HG03103 (cell line): ENCODE measurements around the gene ELOVL7.
"Not testable (repeated sequence)": the region's sequence is repeated elsewhere in the genome, so short reads cannot be mapped to it uniquely, and the experiment has no call there.

ENCODE experiments used
- ATAC-seq: cut with Tn5 transposase; IDR thresholded peaks from one replicate; pipeline ENCODE4 v1.9.1; 2021; ENCODE audit warnings: low read depth; ENCODE audit not compliant: unreplicated experiment

The ELOVL7 gene

DNA sequence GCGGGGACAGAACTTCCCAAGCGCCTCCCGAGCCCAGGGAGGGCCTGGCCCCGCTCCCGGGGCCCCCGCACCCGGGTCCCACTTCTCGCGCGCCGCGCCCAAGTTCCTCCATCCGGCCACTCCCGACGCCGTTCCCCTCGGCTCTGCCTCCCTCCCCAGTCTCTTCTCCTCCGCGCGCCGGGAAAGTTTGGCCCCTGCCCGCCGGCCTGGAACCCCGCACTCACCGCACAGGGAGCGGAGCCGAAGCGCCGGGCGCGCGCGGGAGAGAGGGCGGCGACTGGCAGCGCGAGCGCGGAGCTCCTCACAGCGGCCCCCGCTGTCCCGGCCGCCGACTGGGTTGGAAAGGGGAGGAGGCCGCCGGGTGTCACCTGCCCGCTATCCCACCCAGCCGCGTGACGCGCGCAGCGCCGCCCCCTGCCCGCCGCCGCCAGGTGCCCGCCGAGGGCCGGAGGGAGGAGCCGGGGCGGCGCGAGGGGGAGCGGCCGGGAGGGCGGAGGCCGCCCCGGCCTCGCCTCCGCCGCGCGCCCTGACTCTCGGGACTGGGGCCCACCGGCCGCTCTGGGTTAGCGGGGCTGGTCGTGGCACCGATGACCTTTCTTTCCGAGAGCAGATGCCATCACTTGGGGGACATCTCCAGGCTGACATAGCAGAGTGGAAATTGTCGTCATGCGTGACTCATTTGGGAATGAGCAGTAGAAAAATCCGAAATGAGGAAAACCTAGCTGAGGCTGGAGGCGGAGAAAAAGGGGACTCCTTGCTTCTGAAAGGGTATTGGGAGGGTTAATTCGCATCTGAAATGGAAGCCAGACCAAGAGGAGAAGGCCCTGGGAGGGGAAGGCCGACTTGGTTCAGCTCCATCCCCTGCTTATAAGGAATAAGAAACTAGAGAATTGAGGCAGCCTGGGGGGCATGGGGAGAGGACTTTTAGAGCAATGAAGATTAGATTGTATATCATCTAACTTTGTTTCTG, at the start of gene ELOVL7:
Gene ELOVL7, minus strand, starts transcription at position 334 of the 970 bp plus-strand sequence. CDS start 56,872 bp downstream, outside the sequence.
- ATAC-seq: peak; percentile 95

DNA sequence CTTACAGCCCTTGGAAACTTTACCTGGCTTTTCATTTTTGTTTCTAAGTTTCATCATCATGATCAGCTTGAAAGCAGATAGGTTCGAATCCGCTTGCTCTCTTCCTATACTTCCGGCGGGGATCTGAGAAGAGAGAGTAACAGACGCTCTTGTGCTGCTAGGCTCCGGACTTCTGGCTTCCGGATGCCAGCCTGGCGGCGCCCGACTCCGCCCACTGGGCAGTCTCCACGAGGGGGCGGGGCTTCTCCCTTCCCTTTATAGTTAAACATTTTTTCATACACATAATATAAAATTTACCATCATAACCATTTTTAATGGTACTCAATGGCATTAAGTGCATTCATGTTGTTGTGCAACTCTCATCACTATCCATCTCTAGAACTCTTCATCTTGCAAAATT, 49.5 kb upstream of the ELOVL7 start:
- ATAC-seq: no peak

DNA sequence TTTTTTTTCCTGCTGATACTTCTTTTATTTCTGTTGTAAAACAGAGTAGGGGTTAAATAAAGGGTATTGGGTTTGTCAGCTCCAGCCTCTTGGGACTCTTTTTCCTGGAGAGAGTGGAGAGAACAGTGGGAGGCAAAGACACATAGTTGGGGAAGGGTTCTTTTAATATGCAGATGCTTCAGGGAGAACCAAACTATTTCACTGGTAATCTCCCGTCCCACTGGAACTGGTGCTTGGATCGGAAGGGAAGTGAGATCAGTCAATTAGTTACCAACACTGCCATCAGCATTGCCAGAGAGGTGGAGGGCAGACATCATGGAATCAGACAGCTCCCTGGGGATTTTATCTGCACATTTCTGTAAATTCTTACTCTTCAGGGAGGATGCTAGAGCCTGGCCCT, 47.6 kb upstream of the ELOVL7 start:
- ATAC-seq: no peak

DNA sequence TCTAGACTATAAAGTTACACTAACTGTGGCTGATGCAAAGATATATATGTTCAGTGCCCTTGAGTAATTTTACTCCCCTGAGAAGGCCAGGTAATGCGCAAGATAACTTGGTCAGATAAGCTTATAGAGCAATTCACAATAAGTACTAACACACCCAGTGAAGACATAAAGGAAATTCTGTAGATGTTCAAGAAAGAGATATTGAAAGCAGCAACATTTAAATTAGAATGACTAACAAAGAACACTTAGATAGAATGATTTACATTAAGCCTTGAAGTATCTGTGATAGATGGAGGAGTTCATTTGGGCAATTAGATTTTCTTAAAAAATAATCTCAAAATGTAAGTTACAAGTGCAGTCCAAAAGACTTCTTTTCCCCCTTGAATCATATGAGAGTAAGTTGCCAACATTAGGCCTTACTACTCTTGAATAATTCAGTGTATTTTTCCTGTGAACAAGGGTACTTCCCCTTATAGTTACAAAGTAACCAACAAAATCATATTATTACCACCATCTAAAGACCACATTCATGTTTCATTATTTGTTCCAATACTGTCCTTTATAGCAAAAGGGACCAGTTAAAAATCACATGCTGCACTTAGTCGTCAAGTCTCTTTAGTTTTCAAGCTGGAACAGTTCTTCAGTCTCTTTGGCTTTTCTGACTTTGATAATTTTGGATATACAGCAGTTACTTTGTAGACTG, 44.4 kb upstream of the ELOVL7 start:
- ATAC-seq: no peak

DNA sequence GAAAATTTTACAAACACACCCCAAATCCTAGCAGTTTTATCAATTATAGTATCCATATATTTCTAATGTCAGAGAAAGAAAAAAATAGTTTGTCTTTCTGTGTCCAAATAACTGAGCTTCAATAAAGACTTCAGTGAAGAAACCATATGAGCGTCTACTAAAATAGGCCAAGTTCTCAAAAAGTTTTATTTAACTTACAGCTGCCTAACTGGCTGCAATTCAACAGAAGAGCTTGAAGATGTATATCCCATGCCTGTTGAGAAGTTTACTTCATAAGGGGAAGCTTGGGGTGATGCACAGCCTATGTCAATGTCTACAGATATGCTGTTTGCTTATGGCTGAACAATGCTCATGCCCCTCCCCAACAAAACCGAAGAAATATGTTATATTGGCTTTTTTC, 43.7 kb upstream of the ELOVL7 start:
- no peak for ATAC-seq

DNA sequence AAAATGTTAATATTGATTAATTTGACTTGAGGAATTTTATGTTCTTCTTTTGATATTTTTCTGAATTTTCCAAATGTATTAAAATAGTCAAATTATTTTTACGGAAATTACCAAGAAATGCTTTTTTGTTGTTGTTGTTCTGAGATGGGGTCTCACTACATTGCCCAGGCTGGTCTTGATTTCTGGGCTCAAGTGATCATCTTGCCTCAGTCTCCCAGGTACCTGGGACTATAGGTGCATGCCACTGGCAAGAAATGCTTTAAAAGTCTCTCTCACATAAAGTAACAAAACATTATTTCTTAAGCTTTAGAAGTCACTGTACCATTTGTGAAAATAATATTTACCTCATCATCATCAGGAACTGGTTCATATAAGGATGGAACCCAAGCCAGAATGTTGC, 43.0 kb upstream of the ELOVL7 start:
- no peak for ATAC-seq

DNA sequence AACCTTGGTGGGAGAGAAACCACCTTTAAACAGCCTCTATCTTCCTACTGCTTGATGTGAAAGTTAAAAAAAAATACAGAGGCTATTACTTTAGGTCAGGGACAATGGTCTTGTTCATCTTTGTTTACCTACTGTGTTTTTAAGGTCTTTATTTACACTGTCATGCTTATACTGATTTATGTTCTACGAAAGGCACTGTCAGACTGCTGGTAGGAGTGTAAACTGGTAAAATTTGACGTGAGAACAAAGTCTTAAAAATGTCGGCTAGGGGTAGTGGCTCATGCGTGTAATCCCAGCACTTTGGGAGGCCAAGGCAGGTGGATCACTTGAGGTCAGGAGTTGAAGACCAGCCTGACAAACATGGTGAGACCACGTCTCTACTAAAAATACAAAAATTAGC, 42.1 kb upstream of the ELOVL7 start:
- no peak for ATAC-seq

DNA sequence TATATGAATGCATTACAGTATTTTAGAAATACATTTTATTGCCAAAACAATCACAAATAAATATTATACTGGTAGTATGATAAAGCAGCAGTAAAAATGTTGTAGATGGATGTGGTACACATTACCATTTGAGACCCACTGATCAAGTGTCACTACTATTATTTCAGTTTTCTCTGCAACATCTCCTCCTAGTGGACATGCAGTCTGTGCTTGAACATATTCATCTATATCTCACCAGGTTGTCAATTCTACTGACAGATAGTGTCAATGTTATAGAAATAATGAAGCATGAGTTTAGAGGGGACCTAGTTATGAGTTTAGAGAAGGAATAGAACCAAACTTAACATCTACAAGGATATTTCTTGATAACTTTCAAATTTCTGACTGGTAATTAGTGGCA, 39.2 kb upstream of the ELOVL7 start:
- ATAC-seq: no peak

DNA sequence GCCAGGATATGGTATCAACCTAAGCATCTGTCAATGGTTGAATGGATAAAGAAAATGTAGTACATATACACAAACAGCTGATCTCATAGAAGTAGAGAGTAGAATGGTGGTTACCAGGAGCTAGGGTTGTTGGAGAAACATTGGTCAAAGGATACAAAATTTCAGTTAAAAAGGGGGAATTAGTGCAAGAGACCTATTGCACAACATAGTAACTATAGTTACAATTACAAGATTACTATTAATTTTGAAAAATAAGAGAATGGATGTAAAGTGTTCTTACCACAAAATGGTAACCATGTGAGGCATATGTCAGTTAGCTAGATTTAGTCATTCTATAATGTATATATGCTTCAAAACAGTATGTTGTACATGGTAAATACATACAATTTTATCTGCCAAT, 28.8 kb upstream of the ELOVL7 start:
- ATAC-seq: no peak

DNA sequence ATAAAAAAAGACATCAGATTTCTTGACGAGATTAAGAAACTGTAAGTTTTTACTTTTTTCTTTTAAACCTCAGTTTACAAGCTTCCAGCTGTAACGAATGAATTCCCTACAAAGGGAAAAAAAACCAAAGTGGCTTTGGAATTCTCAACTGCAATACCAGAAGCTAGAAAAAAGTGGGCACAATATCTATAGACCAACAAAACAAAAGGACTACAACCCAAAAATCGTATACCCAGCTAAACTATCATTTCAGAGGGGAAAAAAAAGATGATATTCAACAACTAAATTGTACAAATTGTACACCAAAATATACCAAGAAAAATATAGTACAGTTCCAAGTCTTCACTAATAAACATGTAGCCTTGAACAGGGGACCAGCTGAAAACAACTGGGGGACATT, 26.8 kb upstream of the ELOVL7 start:
- ATAC-seq: no peak

DNA sequence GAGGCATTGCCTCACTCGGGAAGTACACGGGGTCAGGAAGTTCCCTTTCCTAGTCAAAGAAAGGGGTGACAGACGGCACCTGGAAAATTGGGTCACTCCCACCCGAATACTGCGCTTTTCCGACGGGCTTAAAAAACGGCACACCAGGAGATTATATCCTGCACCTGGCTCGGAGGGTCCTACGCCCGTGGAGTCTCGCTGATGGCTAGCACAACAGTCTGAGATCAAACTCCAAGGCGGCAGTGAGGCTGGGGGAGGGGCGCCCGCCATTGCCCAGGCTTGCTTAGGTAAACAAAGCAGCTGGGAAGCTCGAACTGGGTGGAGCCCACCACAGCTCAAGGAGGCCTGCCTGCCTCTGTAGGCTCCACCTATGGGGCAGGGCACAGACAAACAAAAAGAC, 16.5 kb upstream of the ELOVL7 start:
- not testable (repeated sequence) for ATAC-seq

DNA sequence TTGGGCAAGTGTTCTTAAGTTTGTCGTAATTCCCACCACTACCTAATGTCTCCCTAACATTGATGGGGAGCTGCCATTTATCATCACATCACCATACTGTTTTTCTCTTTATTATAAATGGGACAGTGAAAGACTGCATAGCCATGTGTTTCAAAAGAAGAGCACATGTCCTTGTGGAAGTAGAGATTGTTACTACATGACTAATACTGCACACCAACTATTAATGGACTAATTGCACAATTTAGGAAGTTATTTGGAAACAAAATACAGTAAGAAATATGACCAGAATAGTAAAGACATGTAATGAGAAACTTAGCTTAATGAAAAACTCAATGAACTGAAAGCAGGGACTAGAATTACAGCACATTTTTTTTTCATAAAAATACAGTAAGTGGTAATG, 12.0 kb upstream of the ELOVL7 start:
- no peak for ATAC-seq

DNA sequence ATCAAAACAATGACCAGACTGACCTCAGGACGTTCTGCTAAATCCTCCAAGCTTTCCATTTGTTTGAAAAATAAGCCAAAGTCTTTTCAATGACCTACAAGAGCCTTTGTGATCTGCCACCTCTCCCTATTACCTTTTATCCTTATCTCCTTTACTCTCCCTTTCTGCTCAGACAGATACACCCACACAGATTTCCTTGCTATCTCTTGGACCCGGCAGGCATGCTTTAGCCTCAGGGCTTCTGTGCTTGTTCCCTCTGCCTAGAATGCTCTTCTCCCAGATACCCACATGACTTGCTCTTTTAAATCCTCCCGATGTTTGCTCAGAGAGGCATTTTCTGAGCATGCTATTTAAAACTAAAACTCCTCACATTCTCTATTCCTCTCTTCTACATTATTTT, 8.9 kb upstream of the ELOVL7 start:
- ATAC-seq: no peak

DNA sequence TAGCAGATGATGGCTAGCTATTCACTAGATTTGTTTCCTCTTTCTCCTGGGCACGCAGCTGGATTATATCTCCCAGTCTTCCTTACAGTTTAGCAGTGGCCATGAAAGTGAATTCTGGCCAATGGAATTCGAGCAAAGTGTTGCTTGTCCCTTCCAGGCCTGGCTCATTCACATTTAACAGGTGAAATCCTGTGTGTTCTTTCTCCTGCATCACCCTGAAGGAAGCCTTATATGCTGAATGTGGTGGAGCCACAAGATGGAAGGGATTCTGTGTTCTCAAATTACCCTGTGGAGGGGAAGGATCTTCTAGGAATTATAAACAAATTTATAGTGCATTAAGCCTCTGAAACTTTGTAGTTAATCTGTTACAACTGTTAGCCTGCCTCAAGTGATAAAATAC, 8.2 kb upstream of the ELOVL7 start:
- ATAC-seq: no peak

DNA sequence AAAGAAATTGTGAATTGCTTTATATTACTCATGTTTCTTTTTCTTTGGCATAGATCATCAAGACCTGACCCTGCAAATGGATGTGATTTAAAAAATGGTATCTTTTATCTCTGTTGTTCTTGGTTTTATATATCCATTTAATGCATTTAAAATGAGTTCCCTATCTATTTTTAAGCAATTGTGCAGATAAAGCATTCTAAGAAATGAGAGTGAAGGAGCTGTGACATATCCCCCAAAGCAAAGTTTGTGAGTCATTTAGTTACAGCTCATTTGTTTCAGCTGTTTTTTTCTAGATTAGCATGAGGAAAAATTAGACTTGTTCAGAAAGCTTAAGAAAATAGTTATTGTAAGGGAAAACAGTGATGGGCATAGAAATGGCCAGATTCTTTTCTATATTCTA, 7.6 kb upstream of the ELOVL7 start:
- ATAC-seq: no peak

DNA sequence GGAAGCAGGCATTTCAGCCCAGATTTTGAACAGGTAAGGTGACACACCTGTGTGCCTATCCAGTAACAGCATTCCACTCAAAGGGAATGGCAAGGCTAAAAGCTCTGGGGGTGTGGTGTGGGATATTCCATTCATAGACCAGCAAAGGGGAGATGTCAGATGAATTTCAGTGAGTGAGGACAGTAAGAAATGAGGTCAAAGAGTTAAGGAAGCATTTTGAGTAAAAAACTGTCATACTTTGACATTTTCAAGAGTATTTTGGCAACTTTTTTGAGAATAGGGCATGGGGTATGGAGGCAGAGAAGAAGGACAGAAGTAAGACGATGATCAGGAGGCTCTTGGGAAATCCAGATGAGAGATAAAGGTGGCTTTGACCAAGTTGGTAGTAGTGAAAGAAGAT, 2.2 kb upstream of the ELOVL7 start:
- ATAC-seq: no peak

DNA sequence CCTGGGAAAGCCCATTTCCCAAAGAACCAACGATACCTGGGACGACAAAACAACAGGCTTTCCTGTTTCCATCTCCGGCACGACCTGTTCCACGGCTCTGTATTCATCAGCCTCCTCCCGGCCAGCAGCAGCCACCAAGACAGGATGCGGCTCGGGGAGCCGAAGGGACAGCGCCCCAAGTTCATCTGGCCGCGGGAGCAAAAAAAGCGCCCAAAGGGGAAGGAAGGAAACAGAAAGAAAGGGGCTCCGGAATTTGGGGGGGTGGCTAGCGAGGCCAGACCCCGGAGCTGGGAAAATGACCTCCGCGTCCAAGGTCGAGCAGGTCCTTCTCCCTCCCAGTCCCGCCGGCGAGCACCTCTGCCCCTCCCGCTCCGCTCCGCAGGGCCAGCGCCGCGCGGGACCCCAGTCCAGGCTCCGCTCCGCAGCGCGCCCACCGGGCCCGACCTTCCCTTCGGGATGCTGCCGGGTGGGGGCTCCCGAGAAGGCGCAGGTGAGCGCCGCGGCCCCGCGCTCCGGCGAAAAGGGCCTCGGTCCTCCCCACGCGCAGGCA, 608 bp downstream of the ELOVL7 start:
- ATAC-seq: peak; percentile 23

DNA sequence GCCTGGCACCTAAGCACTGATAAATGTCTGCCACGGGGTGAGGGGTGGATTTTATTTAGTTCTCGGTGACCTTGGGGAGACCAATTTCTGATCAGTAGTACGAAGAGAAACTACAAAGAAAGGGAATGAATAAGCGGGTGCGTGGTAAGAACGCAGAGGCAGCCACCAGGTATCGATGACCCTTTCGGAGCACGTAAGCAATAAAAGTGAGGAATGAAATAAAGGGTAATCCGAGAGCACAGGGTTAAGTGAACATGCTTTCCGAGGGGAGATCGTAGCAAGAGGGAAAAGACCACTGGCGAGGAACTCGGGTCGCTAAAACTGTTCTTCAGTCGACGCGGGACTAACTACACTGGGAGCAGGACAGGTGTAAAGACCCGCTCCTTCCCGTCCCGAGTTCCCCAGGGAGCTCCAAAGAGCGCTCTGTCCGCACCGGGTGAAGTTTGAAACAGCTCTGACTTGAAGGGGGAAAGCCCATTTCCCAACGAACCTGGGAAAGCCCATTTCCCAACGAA, 1.1 kb downstream of the ELOVL7 start:
- ATAC-seq: no peak

DNA sequence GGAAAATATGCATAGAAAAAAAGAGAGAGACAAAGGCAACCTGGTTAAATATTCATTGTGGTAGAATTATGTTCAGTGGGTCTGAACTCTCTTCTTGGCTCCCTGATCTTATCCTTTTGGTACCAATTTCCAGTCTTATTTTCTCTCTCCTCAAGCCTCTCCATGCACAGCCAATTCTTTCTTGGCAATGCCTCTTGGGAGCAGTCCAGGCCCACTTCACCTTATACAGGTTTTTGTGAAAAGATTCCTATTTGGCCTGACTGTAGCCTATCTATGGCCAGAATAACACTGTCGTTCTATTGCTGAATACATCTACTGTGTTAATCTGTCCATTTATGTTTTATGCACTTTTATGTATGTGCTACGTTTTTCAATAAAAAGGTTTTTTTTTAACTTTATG, 2.7 kb downstream of the ELOVL7 start:
- no peak for ATAC-seq

DNA sequence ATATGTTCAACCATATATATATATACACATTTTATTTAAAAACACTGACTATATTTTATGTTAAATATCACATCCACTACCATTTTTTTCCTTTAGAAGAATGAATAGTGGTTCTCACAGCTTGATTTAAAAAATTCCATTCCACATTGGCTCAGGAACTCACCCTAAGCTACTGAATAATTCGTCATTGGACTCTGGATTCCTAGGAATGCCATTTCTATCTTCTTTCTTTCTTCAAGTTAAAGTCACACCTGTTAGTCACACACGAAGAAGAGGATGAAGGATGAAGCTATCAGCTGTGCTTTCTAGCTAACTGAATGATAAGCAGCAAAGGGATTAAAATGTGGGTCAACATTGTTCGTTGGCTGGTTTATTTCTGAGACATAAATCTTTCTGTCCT, 7.9 kb downstream of the ELOVL7 start:
- ATAC-seq: no peak

DNA sequence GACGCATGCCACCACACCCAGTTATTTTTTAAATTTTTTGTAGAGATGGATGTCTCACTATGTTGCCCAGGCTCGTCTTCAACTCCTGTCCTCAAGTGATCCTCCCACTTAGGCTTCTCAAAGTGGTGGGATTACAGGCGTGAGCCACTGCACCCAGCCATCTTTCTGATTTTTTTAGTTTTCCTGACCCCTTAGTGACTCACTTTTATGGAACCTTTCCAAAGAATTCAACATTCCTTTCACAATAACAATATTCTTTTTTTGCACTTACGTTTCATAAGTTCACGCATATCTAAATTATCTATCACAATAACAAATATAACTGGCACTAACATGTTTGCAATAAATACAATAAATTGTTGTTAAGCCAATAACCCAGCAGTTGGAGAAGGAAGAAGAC, 8.5 kb downstream of the ELOVL7 start:
- no peak for ATAC-seq
